ENCODE data around the gene MEF2D.
A peak's percentile ranks its signal among the peaks of the same experiment; 100 is the strongest.

Gene MEF2D

GRCh38 chr1:156468693-156469345 is 31.8 kb downstream of the MEF2D start:
- DNase-seq (ENCODE audit: low read depth) = no peak

- no peak for DNase-seq (ENCODE audit: low read depth)
These were observed 32.7 kb downstream of the MEF2D start for GRCh38 chr1:156467906-156468305.

- DNase-seq (ENCODE audit: low read depth) = no peak
These were observed 33.2 kb downstream of the MEF2D start for GRCh38 chr1:156467385-156467784.

- DNase-seq (ENCODE audit: low read depth) = no peak
These were observed 34.7 kb downstream of the MEF2D start for GRCh38 chr1:156465747-156466365.

- no peak for DNase-seq (ENCODE audit: low read depth)
These were observed 35.6 kb downstream of the MEF2D start for GRCh38 chr1:156464825-156465452.

GRCh38 chr1:156464335-156464734 is 36.2 kb downstream of the MEF2D start:
- no peak for DNase-seq (ENCODE audit: low read depth)

- DNase-seq (ENCODE audit: low read depth) = no peak
These were observed 36.7 kb downstream of the MEF2D start for GRCh38 chr1:156463874-156464273.

GRCh38 chr1:156462954-156463795 is 37.4 kb downstream of the MEF2D start:
- DNase-seq (ENCODE audit: low read depth) = no peak

- no peak for DNase-seq (ENCODE audit: low read depth)
These were observed 38.6 kb downstream of the MEF2D start for GRCh38 chr1:156461781-156462647.

- no peak for DNase-seq (ENCODE audit: low read depth)
These were observed 39.5 kb downstream of the MEF2D start for GRCh38 chr1:156461109-156461508.

- no peak for DNase-seq (ENCODE audit: low read depth)
These were observed 40.0 kb downstream of the MEF2D start for GRCh38 chr1:156460525-156460924.

GRCh38 chr1:156458181-156458503 is 42.4 kb downstream of the MEF2D start:
- no peak for DNase-seq (ENCODE audit: low read depth)

GRCh38 chr1:156456625-156457465 is 43.7 kb downstream of the MEF2D start:
- DNase-seq (ENCODE audit: low read depth) = peak; percentile 89

GRCh38 chr1:156455362-156455761 is 45.2 kb downstream of the MEF2D start:
- DNase-seq (ENCODE audit: low read depth) = no peak

GRCh38 chr1:156452907-156453306 is 47.7 kb downstream of the MEF2D start:
- DNase-seq (ENCODE audit: low read depth) = no peak

- no peak for DNase-seq (ENCODE audit: low read depth)
These were observed 48.9 kb downstream of the MEF2D start for GRCh38 chr1:156451505-156452160.

- DNase-seq (ENCODE audit: low read depth) = no peak
These were observed 52.2 kb downstream of the MEF2D start for GRCh38 chr1:156448134-156448967.

- peak; percentile 56 for DNase-seq (ENCODE audit: low read depth)
These were observed 54.7 kb downstream of the MEF2D start for GRCh38 chr1:156445789-156446263.

- DNase-seq (ENCODE audit: low read depth) = no peak
These were observed 56.1 kb downstream of the MEF2D start for GRCh38 chr1:156444407-156445001.

Measured in stimulated activated CD8-positive, alpha-beta memory T cell treated with anti-CD3 and anti-CD28 coated beads, Interleukin-12 subunit alpha, Interleukin-12 subunit beta, amount 100 ng/mL, for 4 hours (primary cell).